ENCODE measurements around the gene SLC4A1AP. TPM values are rescaled to one million over a fixed set of nuclear protein-coding genes. Genes with fewer than 3 reads are reported as not detected.

The SLC4A1AP gene
- total RNA-seq, 2 experiments from 2014 or later, result 23.8 to 25.3 TPM

- Mint-ChIP-seq H3K36me3 (ENCODE audit: low read depth) (no peaks in the 10 kb centered on the region), H3K4me1 (peaks cover 29% of the 10 kb centered on the region), H3K4me3 (no peak overlapping the region), H3K27ac (no peak overlapping the region), H3K9me3 (ENCODE audit: low read depth) (no peaks in the 10 kb centered on the region), H3K27me3 (peaks cover 4% of the 10 kb centered on the region)
- CTCF ChIA-PET, result interaction anchor here (2.8 kb wide), 1 partner anchor 14 kb away, joined by 12 read pairs; no protein-coding TSS in a partner anchor
- ATAC-seq (no peak), DNase-seq (no peak)
- intact Hi-C loops (cut with DNase I, micrococcal nuclease), result no loop called here
- POLR2A ChIA-PET, result no interaction called here
Measured at GRCh38 chr2:27709960-27710575, 46.4 kb downstream of the SLC4A1AP start.

DNA sequence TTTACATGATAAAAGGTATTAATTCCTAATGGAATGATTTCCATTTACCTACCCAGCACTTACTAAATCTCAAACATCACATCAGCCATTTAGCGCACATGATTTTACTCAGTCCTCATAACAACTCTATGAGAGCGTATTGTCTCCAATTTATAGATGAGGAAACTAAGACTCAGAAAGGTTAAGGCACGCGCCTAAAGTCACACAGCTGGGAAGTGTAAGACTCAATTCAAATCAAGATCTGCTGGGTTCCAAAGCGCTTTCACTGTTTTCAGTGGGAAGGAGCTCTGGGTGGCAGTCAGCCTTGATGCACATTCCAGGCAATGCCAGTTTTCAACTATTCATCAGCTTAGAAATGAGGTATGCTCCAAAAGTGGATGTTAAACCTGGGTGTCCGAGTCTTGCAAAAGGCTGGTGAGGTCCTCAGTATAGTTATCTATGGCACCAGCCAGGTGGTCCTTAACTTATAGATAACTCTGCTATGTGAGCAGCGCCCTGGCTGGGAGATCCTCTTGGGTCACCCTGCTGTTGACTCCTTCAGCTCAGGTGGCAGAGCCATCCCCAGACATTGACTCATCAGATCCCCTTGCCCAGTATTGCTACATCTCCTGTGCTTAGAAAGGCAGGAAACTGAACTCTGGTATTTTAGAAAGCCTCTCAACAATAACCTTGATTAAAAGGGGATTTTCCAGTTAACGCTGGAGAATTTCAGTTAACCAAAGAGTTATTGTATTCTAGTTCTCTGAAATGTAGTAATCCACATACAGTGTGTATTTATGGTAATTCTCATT lies 47.1 kb downstream of the SLC4A1AP start:
- ATAC-seq (peak; percentile 45), DNase-seq (no peak)

DNA sequence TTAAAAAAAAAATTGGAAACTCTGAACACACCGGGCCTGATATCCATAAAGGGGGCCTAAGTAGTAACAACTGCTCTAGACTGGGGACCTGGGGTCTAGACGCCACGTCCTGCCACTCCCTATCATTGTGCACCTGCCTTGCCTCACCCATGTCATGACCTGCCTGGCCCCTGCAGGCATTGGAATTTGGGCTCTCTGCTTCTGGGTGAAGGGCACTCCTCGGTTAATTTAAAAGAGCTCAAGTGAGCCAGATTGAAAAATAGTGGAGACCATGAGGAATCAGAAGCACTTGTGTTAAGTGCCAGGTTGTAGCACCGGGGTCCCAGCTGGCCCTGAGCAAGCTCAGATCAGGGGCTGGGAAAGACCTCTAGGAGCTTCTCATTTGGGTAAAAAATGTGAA lies 48.1 kb downstream of the SLC4A1AP start:
- intact Hi-C loops (cut with DNase I, micrococcal nuclease), result no loop called here
- ChIA-PET POLR2A (no interaction called here), CTCF (interaction anchor here (0.6 to 2.8 kb wide), 9 partner anchors 8 to 740 kb away, joined by 3 to 13 read pairs (median 4); no protein-coding TSS in a partner anchor)
- Mint-ChIP-seq H3K27ac (no peak overlapping the region), H3K36me3 (ENCODE audit: low read depth) (no peaks in the 10 kb centered on the region), H3K9me3 (ENCODE audit: low read depth) (no peaks in the 10 kb centered on the region), H3K4me3 (no peak overlapping the region), H3K27me3 (peaks cover 6% of the 10 kb centered on the region), H3K4me1 (peaks cover 24% of the 10 kb centered on the region)
- no peak for DNase-seq
- no peak for ATAC-seq

More for the DNA sequence above, 47.1 kb downstream of the SLC4A1AP start:
- H3K4me3 Mint-ChIP-seq, result no peak overlapping the region
- no peaks in the 10 kb centered on the region for H3K9me3 Mint-ChIP-seq (ENCODE audit: low read depth)
- H3K4me1 Mint-ChIP-seq, result peaks cover 25% of the 10 kb centered on the region
- intact Hi-C loops (cut with DNase I, micrococcal nuclease), result no loop called here
- POLR2A ChIA-PET, result no interaction called here
- H3K36me3 Mint-ChIP-seq (ENCODE audit: low read depth), result no peaks in the 10 kb centered on the region
- H3K27ac Mint-ChIP-seq, result no peak overlapping the region
- CTCF ChIA-PET, result interaction anchor here (0.6 to 2.8 kb wide), 2 partner anchors 13 to 741 kb away, joined by 3 to 12 read pairs; no protein-coding TSS in a partner anchor
- peaks cover 4% of the 10 kb centered on the region for H3K27me3 Mint-ChIP-seq

- Mint-ChIP-seq H3K27me3 (peaks cover 7% of the 10 kb centered on the region), H3K9me3 (ENCODE audit: low read depth) (no peaks in the 10 kb centered on the region), H3K36me3 (ENCODE audit: low read depth) (no peaks in the 10 kb centered on the region), H3K4me3 (no peak overlapping the region), H3K27ac (no peak overlapping the region), H3K4me1 (peaks cover 29% of the 10 kb centered on the region)
- POLR2A ChIA-PET, result no interaction called here
- intact Hi-C loops (cut with DNase I, micrococcal nuclease), result no loop called here
- DNase-seq, result no peak
- no peak for ATAC-seq
- CTCF ChIA-PET, result interaction anchor here (0.5 to 2.8 kb wide), 8 partner anchors 8 to 564 kb away, joined by 3 to 13 read pairs (median 5); no protein-coding TSS in a partner anchor
Measured at GRCh38 chr2:27712522-27712921, 48.8 kb downstream of the SLC4A1AP start.

- ATAC-seq (no peak), DNase-seq (no peak)
- H3K36me3 Mint-ChIP-seq (ENCODE audit: low read depth), result no peaks in the 10 kb centered on the region
- H3K27me3 Mint-ChIP-seq, result peaks cover 8% of the 10 kb centered on the region
- intact Hi-C loops (cut with DNase I, micrococcal nuclease), result no loop called here
- no peak overlapping the region for H3K4me3 Mint-ChIP-seq
- no peak overlapping the region for H3K27ac Mint-ChIP-seq
- H3K4me1 Mint-ChIP-seq, result peaks cover 29% of the 10 kb centered on the region
- POLR2A ChIA-PET, result no interaction called here
- H3K9me3 Mint-ChIP-seq (ENCODE audit: low read depth), result no peaks in the 10 kb centered on the region
- CTCF ChIA-PET, result interaction anchor here (0.5 to 2.5 kb wide), 4 partner anchors 9 to 181 kb away, joined by 3 to 13 read pairs (median 10); no protein-coding TSS in a partner anchor
Measured at GRCh38 chr2:27713201-27713600, 49.5 kb downstream of the SLC4A1AP start.

DNA sequence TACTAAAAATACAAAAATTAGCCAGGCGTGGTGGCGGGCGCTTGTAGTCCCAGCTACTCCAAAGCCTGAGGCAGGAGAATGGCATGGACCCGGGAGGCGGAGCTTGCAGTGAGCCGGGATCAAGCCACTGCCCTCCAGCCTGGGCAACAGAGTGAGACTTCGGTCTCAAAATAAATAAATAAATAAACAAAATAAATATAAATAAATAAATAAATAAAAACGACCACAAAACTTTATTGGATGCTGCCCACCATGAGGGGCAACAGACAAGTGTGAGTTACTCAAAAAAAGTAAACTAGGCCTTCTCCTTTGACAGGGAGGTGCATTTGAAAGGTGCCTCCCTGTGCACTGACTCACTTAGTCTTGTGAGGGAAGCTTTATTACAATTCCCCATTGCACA lies 50.4 kb downstream of the SLC4A1AP start:
- Mint-ChIP-seq H3K4me3 (no peak overlapping the region), H3K27me3 (peaks cover 9% of the 10 kb centered on the region), H3K9me3 (ENCODE audit: low read depth) (no peaks in the 10 kb centered on the region), H3K4me1 (peaks cover 29% of the 10 kb centered on the region), H3K36me3 (ENCODE audit: low read depth) (no peaks in the 10 kb centered on the region), H3K27ac (no peak overlapping the region)
- POLR2A ChIA-PET, result no interaction called here
- no peak for ATAC-seq
- CTCF ChIA-PET, result interaction anchor here (0.6 to 2.5 kb wide), 4 partner anchors 9 to 342 kb away, joined by 3 to 13 read pairs (median 10); no protein-coding TSS in a partner anchor
- no peak for DNase-seq
- intact Hi-C loops (cut with DNase I, micrococcal nuclease), result no loop called here

DNA sequence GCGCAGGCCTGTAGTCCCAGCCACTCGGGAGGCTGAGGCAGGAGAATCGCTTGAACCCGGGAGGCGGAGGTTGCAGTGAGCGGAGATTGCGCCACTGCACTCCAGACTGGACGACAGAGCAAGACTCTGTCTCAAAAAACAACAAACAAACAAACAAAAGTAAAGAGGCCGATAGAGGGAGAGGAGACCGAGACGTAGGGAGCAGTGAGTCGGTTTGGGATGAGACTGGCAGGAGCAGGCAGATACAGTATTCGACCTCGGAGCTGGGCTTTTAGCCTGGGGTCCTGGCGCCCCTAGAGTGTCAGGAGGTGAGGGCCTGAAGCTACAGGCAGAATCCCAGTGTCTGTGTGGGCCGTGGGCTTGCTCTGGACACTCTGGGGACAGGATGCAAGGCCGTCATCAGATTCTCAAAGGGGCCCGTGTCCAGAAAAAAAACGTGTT lies 51.2 kb downstream of the SLC4A1AP start:
- Mint-ChIP-seq H3K9me3 (ENCODE audit: low read depth) (no peaks in the 10 kb centered on the region), H3K27me3 (peaks cover 9% of the 10 kb centered on the region), H3K4me1 (peaks cover 32% of the 10 kb centered on the region), H3K4me3 (peak overlapping the region; percentile 24), H3K36me3 (ENCODE audit: low read depth) (no peaks in the 10 kb centered on the region), H3K27ac (no peak overlapping the region)
- DNase-seq, result no peak
- CTCF ChIA-PET, result interaction anchor here (0.6 to 2.1 kb wide), 3 partner anchors 8 to 647 kb away, joined by 3 to 9 read pairs (median 3); no protein-coding TSS in a partner anchor
- POLR2A ChIA-PET, result no interaction called here
- intact Hi-C loops (cut with DNase I, micrococcal nuclease), result no loop called here
- ATAC-seq, result no peak

DNA sequence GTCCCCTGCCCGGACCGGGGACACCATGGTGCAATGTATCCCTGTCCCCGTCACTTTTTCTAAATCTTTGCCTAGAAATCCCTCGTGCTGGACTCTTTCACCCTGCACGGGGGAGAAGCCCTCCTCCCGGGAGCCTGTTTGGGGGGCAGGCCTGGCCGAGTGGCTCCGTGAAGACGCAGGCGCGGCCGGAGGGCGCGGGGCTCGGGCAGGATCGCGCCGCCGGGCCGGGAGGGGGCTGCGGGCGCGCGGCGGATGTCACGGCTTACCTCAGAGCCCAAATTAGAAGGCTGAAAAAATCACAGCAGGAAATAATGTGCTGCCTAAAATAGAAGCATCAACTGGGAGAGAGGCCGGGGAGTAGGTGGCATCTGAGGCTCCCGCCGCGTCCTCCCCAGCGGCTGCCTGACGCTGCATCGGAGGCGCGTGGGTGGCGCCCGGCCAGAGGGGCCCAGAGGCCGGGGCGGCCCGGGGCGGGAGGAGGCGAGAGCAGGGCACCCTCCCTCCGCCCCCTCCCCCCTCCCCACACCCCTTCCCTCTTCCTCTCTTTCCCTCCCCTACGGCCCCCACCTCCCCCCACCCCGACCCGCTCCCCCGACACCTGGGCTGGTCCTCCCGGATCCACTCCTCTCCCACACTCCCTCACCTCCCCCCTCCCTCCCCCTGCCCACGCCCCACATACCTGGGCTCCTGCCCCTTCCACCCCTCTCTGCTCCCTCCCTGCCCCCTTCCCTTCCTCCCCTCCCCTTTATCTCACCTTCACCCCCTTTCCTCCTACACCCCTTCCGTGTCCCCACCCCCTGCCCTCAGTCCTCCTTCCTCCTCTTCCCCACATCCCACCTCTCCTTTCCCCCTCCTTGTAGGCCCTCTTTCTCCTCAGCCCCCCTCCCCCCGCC lies 51.9 kb downstream of the SLC4A1AP start:
- Mint-ChIP-seq H3K27me3 (peaks cover 9% of the 10 kb centered on the region), H3K4me3 (peak overlapping the region; percentile 24), H3K9me3 (ENCODE audit: low read depth) (no peaks in the 10 kb centered on the region), H3K36me3 (ENCODE audit: low read depth) (no peaks in the 10 kb centered on the region), H3K27ac (no peak overlapping the region), H3K4me1 (peaks cover 39% of the 10 kb centered on the region)
- intact Hi-C loops (cut with DNase I, micrococcal nuclease), result no loop called here
- ATAC-seq (peak; percentile 31), DNase-seq (peak; percentile 73)
- POLR2A ChIA-PET, result no interaction called here
- CTCF ChIA-PET, result interaction anchor here (0.9 to 2.1 kb wide), 4 partner anchors 8 to 646 kb away, joined by 3 to 9 read pairs (median 8); no protein-coding TSS in a partner anchor

DNA sequence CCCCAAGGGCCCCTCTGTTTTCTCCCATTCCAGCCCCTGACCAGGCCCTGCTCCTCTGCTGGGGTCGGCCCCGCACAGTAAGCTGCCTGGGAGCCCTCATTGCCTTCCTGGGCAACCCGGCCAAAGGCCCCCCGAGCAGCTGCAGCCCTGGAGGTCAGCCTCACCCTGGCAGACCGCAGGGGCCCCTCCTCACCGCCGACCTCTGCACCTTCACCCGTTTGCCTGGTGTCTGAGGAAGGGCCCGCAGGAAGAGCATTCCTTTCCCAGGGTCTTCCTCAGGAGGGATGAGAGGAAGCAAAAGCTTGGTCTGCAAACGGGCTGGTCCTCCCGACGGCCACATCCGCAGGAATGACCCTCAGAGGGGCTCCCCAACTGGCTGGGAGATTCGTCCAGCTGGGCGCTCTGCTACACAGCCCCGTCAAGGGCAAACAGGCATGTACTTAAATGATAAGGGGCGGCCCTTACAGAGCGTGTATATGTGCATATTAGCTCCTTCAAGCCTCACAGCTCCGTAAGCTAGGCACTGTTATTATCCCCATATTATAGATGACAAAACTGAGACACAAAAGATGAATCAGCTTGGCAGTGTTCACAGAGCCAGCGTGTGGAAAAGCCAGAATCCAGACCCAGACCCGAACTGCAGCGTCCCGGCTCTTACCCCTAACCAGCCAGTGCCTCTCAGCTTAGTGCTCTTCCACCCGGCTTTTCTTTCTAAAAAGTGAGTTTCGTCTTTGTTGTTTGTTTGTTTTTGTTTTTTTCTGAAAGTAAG lies 52.8 kb downstream of the SLC4A1AP start:
- POLR2A ChIA-PET, result interaction anchor here (0.6 kb wide), 1 partner anchor 178 kb away, joined by 3 read pairs; no protein-coding TSS in a partner anchor
- no peak for ATAC-seq
- H3K36me3 Mint-ChIP-seq (ENCODE audit: low read depth), result no peaks in the 10 kb centered on the region
- peaks cover 9% of the 10 kb centered on the region for H3K27me3 Mint-ChIP-seq
- no peak overlapping the region for H3K27ac Mint-ChIP-seq
- no peak for DNase-seq
- intact Hi-C loops (cut with DNase I, micrococcal nuclease), result no loop called here
- no peaks in the 10 kb centered on the region for H3K9me3 Mint-ChIP-seq (ENCODE audit: low read depth)
- CTCF ChIA-PET, result interaction anchor here (0.6 to 1.9 kb wide), 8 partner anchors 9 to 453 kb away, joined by 3 to 9 read pairs (median 4); no protein-coding TSS in a partner anchor
- peak overlapping the region; percentile 2 for H3K4me3 Mint-ChIP-seq
- H3K4me1 Mint-ChIP-seq, result peaks cover 41% of the 10 kb centered on the region

DNA sequence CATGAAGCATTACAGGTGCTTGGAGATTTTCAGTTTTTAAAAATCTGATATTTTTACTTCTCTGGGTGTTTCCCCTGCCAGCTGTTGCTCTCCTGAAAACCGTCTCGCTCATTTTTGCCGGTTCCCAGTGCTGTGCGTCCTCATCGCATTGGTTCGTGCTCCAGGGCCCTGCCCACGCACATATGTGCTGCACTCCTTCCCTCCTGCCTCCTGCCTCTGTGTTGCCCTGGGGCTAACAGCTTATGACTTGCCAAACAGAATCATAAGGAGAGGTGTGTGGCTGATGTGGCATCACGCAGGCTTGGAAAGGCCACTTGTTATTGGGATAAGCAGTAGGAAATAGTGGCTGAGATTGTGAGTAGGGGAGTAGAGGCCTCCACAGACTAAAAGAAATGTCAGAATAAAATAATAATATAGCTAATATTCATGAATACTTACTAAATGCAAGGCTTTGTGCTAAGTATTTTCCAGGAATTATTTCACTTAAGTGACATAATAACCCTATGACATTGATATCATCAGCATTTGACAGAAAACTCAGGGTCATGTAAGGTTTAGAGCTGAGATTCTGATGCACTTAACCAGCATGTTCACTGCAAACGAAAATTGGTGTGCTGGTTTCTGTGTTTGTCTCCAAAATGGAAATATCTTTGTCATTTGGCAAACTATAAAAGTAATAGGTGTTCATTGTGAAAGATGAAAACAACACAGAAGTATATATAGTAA lies 53.5 kb downstream of the SLC4A1AP start:
- ChIA-PET POLR2A (interaction anchor here (0.6 kb wide), 1 partner anchor 533 kb away, joined by 3 read pairs; no protein-coding TSS in a partner anchor), CTCF (interaction anchor here (0.6 to 1.9 kb wide), 7 partner anchors 10 to 125 kb away, joined by 3 to 9 read pairs (median 3); no protein-coding TSS in a partner anchor)
- no peaks in the 10 kb centered on the region for H3K36me3 Mint-ChIP-seq (ENCODE audit: low read depth)
- H3K27me3 Mint-ChIP-seq, result peaks cover 8% of the 10 kb centered on the region
- H3K9me3 Mint-ChIP-seq (ENCODE audit: low read depth), result no peaks in the 10 kb centered on the region
- peaks cover 41% of the 10 kb centered on the region for H3K4me1 Mint-ChIP-seq
- H3K27ac Mint-ChIP-seq, result no peak overlapping the region
- peak; percentile 42 for ATAC-seq
- peak; percentile 68 for DNase-seq
- peak overlapping the region; percentile 2 for H3K4me3 Mint-ChIP-seq
- intact Hi-C loops (cut with DNase I, micrococcal nuclease), result no loop called here
